Activated T-cell treated with anti-CD3 and anti-CD28 coated beads, Interleukin-2, amount 50 U/mL, for 24 hours (primary cell): ENCODE data around the gene MMEL1.
A peak's percentile ranks its signal among the peaks of the same experiment; 100 is the strongest.

ENCODE experiments used
- DNase-seq: peaks from one replicate; pipeline ENCODE4 v3.0.0-alpha.2; 2020
- H3K27ac Mint-ChIP-seq: 2 replicates; pipeline ENCODE4 v1.8.0; 2020; ENCODE audit warnings: mild to moderate bottlenecking, mixed read lengths
- H3K27me3 Mint-ChIP-seq: 2 replicates; pipeline ENCODE4 v1.8.0; 2020; ENCODE audit warnings: mixed read lengths
- H3K36me3 Mint-ChIP-seq: 2 replicates; pipeline ENCODE4 v1.8.0; 2020; ENCODE audit warnings: low read depth, mixed read lengths
- H3K4me1 Mint-ChIP-seq: 2 replicates; pipeline ENCODE4 v1.8.0; 2020; ENCODE audit warnings: low read depth, mixed read lengths
- H3K4me3 Mint-ChIP-seq: 2 replicates; pipeline ENCODE4 v1.8.0; 2020; ENCODE audit warnings: mild to moderate bottlenecking, moderate library complexity, mixed read lengths
- H3K9me3 Mint-ChIP-seq: 2 replicates; pipeline ENCODE4 v1.8.0; 2020; ENCODE audit warnings: mixed read lengths

The MMEL1 gene

DNA sequence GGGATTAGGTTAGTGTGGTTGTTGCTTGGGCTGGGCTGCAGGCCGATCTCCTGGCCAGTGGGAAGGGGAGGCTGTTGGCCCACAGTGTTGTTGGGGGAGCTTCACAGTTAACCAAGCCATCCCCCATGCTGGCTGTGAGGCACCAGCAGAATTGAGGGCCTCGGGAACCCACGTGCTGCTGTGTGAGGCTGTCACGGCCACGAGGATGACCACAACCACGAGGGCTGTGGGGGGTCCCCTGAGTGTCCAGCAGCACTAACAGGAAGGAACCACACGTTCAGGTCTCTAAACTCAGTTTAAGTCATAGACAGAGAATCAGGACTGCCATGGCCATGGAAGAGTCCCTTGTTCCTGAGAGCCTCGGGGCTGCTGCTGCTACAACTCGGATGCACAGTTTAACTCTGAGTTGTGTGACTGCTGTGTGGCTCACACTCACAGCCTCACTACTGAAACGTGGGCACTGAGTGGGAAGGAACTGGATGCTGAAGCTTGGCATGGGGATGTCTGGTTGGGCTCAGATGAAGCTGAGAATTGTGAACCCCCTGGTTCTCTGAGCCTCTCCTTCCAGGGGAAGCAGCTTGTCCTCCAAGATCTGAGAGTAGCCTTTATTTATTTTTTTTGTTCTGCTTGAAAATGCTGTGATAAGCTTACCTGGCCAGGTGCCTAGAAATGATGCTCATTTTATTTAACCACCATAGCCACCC is 4.8 kb upstream of the MMEL1 start:
- peaks cover 8% of the 10 kb centered on the region for H3K9me3 Mint-ChIP-seq
- peaks cover 4% of the 10 kb centered on the region for H3K4me1 Mint-ChIP-seq
- peak; percentile 28 for DNase-seq
- H3K4me3 Mint-ChIP-seq = no peak overlapping the region
- H3K27me3 Mint-ChIP-seq = peaks cover 3% of the 10 kb centered on the region
- peaks cover 3% of the 10 kb centered on the region for H3K36me3 Mint-ChIP-seq
- no peak overlapping the region for H3K27ac Mint-ChIP-seq

DNA sequence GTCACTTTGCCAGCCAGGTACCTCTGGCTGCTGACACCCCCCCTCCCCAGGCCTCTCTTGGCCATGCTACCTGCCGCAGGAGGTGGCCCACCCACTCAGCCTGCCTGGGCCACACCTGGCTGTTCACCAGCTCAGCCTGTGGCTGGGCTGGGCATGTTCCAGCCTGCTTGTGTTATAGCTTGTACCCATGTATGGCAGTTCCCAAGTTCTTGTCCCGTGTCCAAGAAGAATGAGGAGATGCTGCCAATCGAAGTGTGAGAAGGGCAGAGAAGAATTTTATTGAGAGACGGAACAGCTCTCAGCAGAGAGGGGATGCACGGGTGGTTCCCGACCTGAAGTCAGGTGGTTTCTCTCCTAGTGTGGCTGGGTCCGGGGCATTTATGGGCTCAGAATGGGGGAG is 3.9 kb upstream of the MMEL1 start:
- H3K9me3 Mint-ChIP-seq = peaks cover 8% of the 10 kb centered on the region
- H3K4me1 Mint-ChIP-seq = no peaks in the 10 kb centered on the region
- H3K4me3 Mint-ChIP-seq = no peak overlapping the region
- no peaks in the 10 kb centered on the region for H3K36me3 Mint-ChIP-seq
- H3K27ac Mint-ChIP-seq = no peak overlapping the region
- H3K27me3 Mint-ChIP-seq = peaks cover 9% of the 10 kb centered on the region
- DNase-seq = no peak

GRCh38 chr1:2635361-2636010 is 2.7 kb upstream of the MMEL1 start:
- Mint-ChIP-seq H3K4me3 (no peak overlapping the region), H3K9me3 (peaks cover 12% of the 10 kb centered on the region), H3K27ac (no peak overlapping the region), H3K4me1 (no peaks in the 10 kb centered on the region), H3K27me3 (peaks cover 18% of the 10 kb centered on the region), H3K36me3 (no peaks in the 10 kb centered on the region)
- DNase-seq = peak; percentile 27

DNA sequence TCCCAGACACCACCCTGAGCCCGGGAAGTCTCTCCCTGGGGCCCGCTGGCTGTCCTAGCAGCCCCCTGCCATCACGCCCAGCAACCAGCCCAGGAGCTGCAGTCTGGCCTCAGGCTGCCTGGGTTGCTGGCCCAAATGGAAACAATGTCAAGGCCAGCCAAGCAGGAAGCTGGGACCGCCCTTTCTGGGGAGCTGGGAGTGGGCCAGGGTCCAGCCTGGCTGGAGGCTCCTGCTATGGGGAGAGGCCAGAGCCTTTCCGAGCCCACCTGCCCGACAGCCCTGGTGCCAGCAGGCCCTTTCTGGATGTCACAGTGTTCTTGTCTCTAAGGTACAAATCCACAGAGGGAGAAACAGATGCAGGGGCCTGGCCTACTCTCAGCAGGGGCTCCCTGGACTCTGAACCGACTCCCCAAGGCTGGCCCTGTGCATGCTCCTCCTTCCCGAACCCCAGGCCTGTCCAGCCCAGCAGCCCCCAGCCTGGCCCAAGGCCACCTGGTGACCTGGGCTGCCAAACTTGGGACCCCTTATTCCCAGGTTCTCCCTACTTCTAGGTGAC is 1.2 kb upstream of the MMEL1 start:
- no peak overlapping the region for H3K4me3 Mint-ChIP-seq
- DNase-seq = no peak

DNA sequence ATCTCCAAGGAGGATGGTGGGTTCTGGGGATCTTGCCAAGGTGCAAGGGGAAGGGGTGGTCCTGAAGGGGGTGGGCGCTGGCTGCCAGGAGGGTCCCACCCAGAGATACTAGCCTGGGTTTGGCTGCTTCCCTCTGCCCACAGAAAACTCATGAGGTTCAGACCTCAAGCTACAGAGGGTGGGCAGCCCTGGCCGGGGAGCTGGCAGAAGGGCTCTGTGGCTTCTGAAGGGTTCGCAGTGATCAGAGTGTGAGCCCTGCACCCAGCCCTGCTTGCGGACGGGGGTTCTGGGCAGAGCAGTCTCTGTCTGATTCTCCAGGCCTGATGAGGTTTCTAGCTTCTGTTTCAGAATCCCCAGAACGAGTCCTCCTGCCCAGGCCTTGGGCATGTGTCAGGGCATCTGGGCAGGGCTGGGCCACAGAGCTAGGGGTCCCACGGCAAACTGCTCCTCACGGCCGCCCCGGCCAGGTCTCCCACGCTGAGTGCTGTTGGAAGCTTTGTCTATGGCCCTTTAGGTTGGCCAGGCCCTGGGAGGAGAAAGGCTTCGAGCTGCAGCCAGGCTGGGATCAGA is 635 bp upstream of the MMEL1 start:
- peak; percentile 19 for DNase-seq
- no peaks in the 10 kb centered on the region for H3K36me3 Mint-ChIP-seq
- H3K4me3 Mint-ChIP-seq = no peak overlapping the region
- peaks cover 5% of the 10 kb centered on the region for H3K4me1 Mint-ChIP-seq
- peaks cover 15% of the 10 kb centered on the region for H3K9me3 Mint-ChIP-seq
- H3K27ac Mint-ChIP-seq = no peak overlapping the region
- peaks cover 29% of the 10 kb centered on the region for H3K27me3 Mint-ChIP-seq

More for the DNA sequence above, 1.2 kb upstream of the MMEL1 start:
- no peaks in the 10 kb centered on the region for H3K36me3 Mint-ChIP-seq
- peaks cover 29% of the 10 kb centered on the region for H3K27me3 Mint-ChIP-seq
- H3K4me1 Mint-ChIP-seq = peaks cover 5% of the 10 kb centered on the region
- peaks cover 15% of the 10 kb centered on the region for H3K9me3 Mint-ChIP-seq
- no peak overlapping the region for H3K27ac Mint-ChIP-seq

DNA sequence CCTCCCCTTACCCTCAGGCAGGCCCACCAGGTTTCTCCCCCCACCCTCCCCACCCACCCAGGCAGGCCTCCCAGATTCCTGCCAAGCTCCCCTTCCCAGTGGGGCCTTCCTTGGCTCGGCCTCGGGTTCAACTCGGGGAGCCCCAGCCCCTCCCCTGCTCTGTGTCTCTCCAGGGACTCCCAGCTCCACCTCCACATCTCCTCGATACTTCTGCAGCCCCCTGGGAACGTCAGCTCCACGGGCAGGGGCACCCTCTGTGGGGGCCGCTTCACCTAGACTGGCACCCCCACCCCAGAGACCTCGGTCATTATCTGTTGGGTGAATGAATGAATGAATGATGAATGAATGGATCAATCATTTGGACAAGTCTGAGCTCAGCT is 775 bp downstream of the MMEL1 start:
- Mint-ChIP-seq H3K4me3 (no peak overlapping the region), H3K27me3 (peaks cover 41% of the 10 kb centered on the region), H3K4me1 (peaks cover 5% of the 10 kb centered on the region), H3K36me3 (no peaks in the 10 kb centered on the region), H3K27ac (no peak overlapping the region), H3K9me3 (peaks cover 11% of the 10 kb centered on the region)
- peak; percentile 15 for DNase-seq

GRCh38 chr1:2631136-2632050 is 1.4 kb downstream of the MMEL1 start:
- Mint-ChIP-seq H3K9me3 (peaks cover 7% of the 10 kb centered on the region), H3K4me1 (peaks cover 5% of the 10 kb centered on the region), H3K27me3 (peaks cover 44% of the 10 kb centered on the region), H3K4me3 (no peak overlapping the region), H3K36me3 (no peaks in the 10 kb centered on the region), H3K27ac (no peak overlapping the region)
- DNase-seq = peak; percentile 15

DNA sequence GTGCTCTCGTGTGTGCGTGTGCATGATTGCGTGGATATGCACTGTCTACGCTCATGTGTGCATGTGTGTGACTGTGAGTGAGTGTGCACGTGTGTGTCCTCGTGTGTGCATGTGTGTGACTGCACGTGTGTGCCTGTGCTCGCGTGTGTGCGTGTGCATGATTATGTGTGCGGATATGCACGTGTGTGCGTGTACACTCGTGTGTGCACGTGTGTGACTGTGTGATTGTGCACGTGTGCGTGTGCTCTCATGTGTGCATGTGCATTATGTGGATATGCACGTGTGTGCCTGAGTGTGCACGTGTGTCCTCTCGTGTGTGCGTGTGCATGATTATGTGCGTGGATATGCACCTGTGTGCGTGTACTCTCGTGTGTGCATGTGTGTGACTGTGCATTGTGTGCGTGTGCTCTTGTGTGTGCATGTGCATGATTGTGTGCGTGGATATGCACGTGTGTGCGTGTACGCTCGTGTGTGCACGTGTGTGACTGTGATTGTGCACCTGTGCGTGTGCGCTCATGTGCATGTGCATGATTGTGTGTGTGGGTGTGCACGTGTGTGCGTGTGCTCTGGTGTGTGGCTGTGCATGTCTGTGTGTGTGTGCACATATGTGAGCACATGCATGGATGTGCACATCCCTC is 2.2 kb downstream of the MMEL1 start:
- Mint-ChIP-seq H3K27me3 (peaks cover 51% of the 10 kb centered on the region), H3K4me1 (peaks cover 5% of the 10 kb centered on the region), H3K36me3 (no peaks in the 10 kb centered on the region), H3K9me3 (peaks cover 7% of the 10 kb centered on the region), H3K27ac (no peak overlapping the region), H3K4me3 (no peak overlapping the region)
- no peak for DNase-seq

DNA sequence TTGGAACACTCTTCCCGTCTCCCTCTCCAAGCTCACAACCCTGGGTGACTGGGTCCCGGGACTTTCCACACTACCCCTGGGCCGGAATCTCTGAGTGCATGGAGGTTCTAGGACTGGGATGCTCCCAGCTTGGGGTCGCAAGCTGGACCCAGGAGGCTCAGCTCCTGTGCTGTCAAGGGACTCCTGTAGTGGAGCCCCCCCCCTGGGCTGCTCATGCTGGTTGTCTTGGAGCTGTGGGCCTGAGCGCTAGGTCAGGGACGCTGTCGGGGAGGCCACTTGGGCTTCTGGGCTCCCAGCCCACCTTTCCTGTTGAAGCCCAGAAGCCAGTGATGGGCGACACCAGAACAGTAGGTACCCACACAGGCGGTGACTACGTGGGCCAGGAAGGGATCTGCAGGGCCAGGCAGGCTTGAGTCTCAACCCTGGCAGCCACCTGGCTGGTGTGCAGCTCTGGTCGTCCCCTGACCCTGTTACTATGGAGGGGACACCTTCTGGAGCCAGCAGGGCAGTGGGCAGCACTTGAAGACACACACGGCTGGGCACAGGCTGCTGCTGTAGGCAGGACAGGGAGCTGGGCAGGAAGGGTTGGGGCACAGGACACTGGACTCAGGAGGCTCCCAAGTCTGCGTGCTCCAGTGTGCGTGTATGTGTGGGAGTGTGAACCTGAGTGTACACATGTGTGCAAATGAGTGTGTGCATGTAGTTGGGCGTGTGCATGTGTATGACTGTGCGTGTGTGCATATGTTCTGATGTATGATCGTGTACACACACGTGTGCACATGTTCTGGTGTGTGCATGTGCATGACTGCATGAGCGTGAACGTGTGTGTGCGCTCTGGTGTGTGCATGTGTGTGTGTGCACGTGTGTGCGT is 3.0 kb downstream of the MMEL1 start:
- no peak overlapping the region for H3K27ac Mint-ChIP-seq
- H3K4me3 Mint-ChIP-seq = no peak overlapping the region
- H3K36me3 Mint-ChIP-seq = no peaks in the 10 kb centered on the region
- peaks cover 7% of the 10 kb centered on the region for H3K9me3 Mint-ChIP-seq
- peak; percentile 8 for DNase-seq
- H3K4me1 Mint-ChIP-seq = peaks cover 5% of the 10 kb centered on the region
- peaks cover 56% of the 10 kb centered on the region for H3K27me3 Mint-ChIP-seq

- peaks cover 7% of the 10 kb centered on the region for H3K9me3 Mint-ChIP-seq
- H3K27me3 Mint-ChIP-seq = peaks cover 61% of the 10 kb centered on the region
- no peak for DNase-seq
- no peak overlapping the region for H3K4me3 Mint-ChIP-seq
- H3K4me1 Mint-ChIP-seq = peaks cover 5% of the 10 kb centered on the region
- no peaks in the 10 kb centered on the region for H3K36me3 Mint-ChIP-seq
- H3K27ac Mint-ChIP-seq = no peak overlapping the region
Observed at GRCh38 chr1:2628933-2629626, 3.7 kb downstream of the MMEL1 start.

DNA sequence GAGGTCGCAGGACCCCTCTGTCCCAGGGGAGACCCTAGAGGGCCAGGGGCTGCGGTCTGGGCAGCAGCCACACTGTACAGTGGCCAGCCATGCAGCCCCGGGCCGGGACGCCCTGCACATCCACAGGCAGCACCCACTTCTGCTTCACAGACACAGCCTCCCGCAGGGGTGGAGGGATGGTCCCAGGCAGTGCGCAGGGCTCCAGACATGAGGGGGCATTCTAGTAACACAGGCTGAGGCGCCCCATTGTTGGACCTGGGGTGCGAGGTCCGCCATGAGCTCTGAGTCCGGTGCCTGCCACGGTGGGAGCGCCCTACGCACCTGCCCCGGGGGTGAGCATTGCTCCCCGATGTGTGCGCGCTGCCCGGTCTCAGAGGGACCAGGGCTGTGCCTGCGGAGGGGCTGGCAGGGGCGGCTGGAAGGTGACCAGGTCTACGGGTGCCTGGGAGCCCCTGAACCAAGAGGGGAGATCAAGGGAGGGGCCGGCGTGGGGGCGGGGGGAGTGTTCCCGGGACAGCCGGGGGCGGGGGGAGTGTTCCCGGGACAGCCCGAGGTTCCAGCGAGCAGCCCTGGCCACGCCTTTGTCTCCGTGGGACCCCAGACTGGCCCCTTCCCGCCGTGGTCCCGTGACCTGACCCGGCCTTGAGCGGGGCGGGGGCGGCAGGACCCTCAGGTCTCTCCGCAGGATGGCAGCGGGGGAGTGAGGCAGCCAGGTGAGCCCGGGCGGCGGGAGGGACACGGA is 4.5 kb downstream of the MMEL1 start:
- no peak overlapping the region for H3K4me3 Mint-ChIP-seq
- H3K27me3 Mint-ChIP-seq = peaks cover 61% of the 10 kb centered on the region
- peaks cover 7% of the 10 kb centered on the region for H3K4me1 Mint-ChIP-seq
- H3K27ac Mint-ChIP-seq = no peak overlapping the region
- peaks cover 7% of the 10 kb centered on the region for H3K9me3 Mint-ChIP-seq
- DNase-seq = no peak
- H3K36me3 Mint-ChIP-seq = no peaks in the 10 kb centered on the region

GRCh38 chr1:2627746-2628145 is 5.1 kb downstream of the MMEL1 start:
- no peak for DNase-seq
- peaks cover 61% of the 10 kb centered on the region for H3K27me3 Mint-ChIP-seq

More at GRCh38 chr1:2627746-2628145, 5.1 kb downstream of the MMEL1 start:
- Mint-ChIP-seq H3K36me3 (no peaks in the 10 kb centered on the region), H3K4me1 (peaks cover 11% of the 10 kb centered on the region), H3K4me3 (no peak overlapping the region), H3K9me3 (peaks cover 7% of the 10 kb centered on the region), H3K27ac (no peak overlapping the region)
